ENCODE results near the gene NUMB.

The NUMB gene

DNA sequence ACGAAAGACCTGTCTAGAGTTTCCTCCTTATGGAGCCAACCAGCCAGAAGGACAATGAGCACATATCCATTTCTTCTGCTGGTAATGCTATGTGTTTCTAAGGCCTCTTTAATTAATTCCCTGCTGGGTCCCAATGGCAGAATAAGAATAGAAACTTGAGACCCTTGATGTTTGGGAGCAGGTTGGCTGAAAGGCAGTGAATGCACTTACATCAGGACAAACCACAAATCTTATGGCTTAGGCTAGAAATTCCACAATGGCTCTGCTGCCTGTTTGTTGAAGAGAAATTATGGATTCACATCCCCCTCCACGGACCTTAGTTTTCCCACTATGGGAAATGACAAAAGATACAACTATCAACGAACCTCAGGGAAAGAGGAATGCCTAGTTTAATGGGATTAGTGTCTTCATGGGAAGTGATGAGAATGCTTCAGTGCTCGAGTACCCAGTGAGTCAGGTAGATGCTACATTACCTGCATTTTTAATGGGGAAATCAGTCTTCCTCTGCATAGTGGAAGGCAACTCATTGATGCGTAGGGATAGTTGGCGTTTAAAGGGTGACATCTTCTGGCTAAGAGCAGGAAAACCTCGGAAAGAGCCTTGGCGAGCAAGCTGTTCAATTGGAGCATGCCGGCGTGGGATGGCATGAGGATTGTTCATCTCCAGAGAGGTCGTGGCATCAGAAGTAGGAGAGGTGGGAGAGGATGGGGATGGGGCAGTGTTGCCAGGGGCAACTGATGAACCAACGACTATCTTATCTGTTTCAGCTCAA is 174.6 kb downstream of the NUMB start:
- peak; percentile 56 for DNase-seq
- in situ Hi-C loops (cut with HindIII; ENCODE audit: low pct_ligation_motif_present, low pct_unique_long_range_greater_than_20kb, low sequenced_read_pairs), result loop anchor here (25.0 kb wide), 1 partner anchor 179 kb away; the partner anchor contains the start of gene NUMB

- in situ Hi-C loops (cut with HindIII; ENCODE audit: low pct_ligation_motif_present, low pct_unique_long_range_greater_than_20kb, low sequenced_read_pairs), result loop anchor here (25.0 kb wide), 1 partner anchor 181 kb away; the partner anchor contains the start of gene NUMB
- DNase-seq, result no peak
These were observed 177.4 kb downstream of the NUMB start for GRCh38 chr14:73280903-73281302.

DNA sequence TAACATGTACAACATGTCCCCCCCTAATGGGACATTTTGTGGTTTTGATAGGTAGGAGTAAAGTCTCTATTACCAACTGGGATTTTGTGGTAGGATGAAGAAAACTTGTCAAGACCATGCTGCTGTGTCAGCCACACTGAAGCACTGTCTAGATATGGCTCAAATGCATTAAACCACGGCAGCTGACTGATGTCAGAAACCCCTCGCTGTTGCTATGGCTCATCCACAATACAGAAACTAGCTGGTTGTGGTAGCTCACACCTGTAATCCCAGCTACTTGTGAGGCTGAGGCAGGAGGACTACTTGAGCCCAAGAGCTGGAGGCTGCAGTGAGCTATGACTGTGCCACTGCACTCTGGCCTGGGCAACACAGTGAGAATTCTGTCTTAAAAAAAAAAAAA is 181.0 kb downstream of the NUMB start:
- in situ Hi-C loops (cut with HindIII; ENCODE audit: low pct_ligation_motif_present, low pct_unique_long_range_greater_than_20kb, low sequenced_read_pairs), result loop anchor here (25.0 kb wide), 1 partner anchor 185 kb away; the partner anchor contains the start of gene NUMB

DNA sequence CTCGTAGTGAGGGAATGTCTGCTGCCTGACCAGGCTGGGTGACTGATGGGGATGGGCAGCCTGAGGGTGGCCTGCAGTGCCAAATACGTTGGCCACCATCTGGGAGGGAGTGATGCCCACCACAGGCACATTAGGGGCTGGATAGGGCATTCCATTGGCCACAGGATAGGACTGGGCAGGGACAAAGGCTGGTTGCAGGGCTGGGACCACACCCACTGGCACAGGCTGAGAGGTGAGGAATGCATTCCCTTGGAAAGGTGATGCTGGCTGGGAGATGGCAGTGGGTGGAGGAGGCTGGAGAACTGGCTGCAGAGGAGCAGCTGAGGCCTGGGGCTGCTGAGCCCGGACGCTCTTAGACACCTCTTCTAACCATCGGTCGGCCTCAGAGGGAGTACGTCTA is 181.5 kb downstream of the NUMB start:
- no peak for DNase-seq
- in situ Hi-C loops (cut with HindIII; ENCODE audit: low pct_ligation_motif_present, low pct_unique_long_range_greater_than_20kb, low sequenced_read_pairs), result loop anchor here (25.0 kb wide), 1 partner anchor 185 kb away; the partner anchor contains the start of gene NUMB

More for the DNA sequence above, 181.0 kb downstream of the NUMB start:
- DNase-seq, result no peak

- in situ Hi-C loops (cut with HindIII; ENCODE audit: low pct_ligation_motif_present, low pct_unique_long_range_greater_than_20kb, low sequenced_read_pairs), result no loop called here
- no peak for DNase-seq
These were observed 184.5 kb downstream of the NUMB start for GRCh38 chr14:73273799-73274198.

GRCh38 chr14:73272393-73272792 is 186.0 kb downstream of the NUMB start:
- no peak for DNase-seq
- in situ Hi-C loops (cut with HindIII; ENCODE audit: low pct_ligation_motif_present, low pct_unique_long_range_greater_than_20kb, low sequenced_read_pairs), result no loop called here

DNA sequence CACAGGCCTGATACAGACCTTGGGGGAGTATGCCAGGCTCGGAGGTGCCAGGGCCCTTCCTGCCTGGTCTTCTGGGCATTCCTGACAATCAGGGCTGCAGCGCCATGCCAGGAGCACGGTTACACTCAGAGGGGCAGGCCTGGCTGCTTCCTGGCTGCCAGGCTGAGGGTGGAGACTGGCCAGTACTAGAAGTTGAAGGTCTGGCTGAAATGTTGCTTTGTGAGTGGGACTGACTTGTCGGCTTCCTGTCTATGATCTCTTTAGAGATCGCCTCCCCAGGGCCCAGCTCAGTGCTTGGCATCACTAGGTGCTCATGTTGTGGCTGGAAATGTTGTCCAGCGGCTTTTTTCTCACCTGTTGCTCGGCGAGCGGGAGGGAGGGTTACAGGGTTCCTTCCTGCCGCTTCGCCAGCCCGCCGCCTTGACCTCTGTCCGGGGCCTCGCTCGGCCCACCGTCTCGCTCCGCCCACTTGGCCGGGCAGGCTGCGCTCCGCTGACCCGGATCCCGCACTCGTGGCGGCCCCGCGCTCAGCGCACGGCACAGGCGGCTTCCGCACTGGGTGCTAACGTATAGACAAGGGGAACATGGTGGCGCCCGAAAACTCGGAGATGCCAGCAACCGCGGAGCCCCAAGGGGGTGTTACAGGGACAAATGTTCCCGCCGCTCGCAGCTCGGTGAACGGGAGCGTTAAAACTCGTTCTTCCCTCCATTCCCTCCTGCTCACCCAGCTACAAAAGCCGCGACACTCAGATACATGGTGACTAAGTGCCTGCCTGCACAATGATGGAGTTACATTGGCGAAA is 188.4 kb downstream of the NUMB start:
- in situ Hi-C loops (cut with HindIII; ENCODE audit: low pct_ligation_motif_present, low pct_unique_long_range_greater_than_20kb, low sequenced_read_pairs), result no loop called here
- peak; percentile 74 for DNase-seq

GRCh38 chr14:73267474-73267873 is 190.9 kb downstream of the NUMB start:
- DNase-seq, result no peak
- in situ Hi-C loops (cut with HindIII; ENCODE audit: low pct_ligation_motif_present, low pct_unique_long_range_greater_than_20kb, low sequenced_read_pairs), result no loop called here

GRCh38 chr14:73266317-73266716 is 192.0 kb downstream of the NUMB start:
- in situ Hi-C loops (cut with HindIII; ENCODE audit: low pct_ligation_motif_present, low pct_unique_long_range_greater_than_20kb, low sequenced_read_pairs), result no loop called here
- DNase-seq, result no peak

GRCh38 chr14:73265721-73266046 is 192.7 kb downstream of the NUMB start:
- DNase-seq, result no peak
- in situ Hi-C loops (cut with HindIII; ENCODE audit: low pct_ligation_motif_present, low pct_unique_long_range_greater_than_20kb, low sequenced_read_pairs), result no loop called here

DNA sequence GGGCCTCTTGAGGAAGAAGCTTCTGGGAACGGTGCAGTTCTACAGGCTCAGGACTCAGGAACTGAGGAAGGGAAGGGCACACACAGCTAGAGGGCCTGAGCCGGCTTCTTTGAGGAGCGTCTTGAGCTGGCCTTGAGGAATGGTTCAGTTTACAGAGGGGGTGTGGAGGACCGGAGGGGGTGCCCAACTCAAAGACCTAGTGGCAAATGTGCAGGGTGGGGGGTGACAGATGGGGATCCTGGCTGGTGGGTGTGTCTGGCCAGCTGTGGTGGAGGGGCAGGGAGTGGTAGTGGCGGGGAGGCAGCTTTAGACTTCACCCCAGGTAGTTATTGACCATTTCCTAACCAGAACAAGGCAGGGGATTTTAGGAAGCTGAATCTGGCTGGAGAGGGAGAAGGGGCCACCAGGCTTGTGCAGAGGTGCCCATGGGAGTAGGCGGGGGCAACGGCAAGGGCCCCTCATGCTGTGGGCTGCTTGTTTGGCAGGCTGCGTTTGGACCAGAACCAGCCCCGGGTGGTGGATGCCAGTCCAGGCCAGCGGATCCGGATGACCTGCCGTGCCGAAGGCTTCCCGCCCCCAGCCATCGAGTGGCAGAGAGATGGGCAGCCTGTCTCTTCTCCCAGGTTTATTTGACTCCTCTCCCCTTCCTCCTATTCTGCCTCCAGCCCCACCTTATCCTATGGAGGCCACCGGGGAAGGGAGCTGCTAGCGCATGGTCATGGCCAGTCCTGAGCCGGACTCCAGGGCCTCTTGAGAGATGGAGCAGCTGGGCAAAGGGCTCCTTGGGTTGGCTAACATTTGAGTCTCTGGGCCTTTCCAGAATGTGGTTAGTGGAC is 193.2 kb downstream of the NUMB start:
- DNase-seq, result no peak
- in situ Hi-C loops (cut with HindIII; ENCODE audit: low pct_ligation_motif_present, low pct_unique_long_range_greater_than_20kb, low sequenced_read_pairs), result no loop called here

DNA sequence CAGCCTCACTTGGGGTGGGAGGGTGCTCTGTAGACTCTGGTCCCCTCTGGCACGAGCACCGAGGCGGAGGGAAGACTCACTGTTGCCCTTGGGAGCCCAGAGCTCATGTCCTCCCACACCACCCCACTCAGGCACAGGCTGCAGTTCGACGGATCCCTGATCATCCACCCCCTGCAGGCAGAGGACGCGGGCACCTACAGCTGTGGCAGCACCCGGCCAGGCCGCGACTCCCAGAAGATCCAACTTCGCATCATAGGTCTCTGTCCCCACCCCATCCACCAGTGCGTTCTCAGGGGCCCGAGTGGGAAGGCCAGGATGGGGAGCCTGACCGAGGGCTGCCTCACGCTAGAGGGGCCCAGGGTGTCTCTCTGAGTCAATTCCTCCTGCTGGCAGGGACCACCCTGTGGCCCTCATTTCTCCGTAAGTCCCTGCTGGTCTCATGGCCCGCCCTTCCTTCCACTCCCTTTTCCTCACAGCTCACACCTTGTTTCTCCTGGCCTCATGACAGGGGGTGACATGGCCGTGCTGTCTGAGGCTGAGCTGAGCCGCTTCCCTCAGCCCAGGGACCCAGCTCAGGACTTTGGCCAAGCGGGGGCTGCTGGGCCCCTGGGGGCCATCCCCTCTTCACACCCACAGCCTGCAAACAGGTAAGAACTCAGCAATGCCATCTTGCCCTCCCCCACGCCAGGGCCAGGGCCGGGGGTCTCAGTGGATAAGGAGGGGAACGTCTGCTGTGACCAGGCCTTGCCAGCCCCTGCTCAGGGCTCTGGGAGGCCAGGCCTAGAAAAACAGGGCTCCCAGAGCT is 194.1 kb downstream of the NUMB start:
- in situ Hi-C loops (cut with HindIII; ENCODE audit: low pct_ligation_motif_present, low pct_unique_long_range_greater_than_20kb, low sequenced_read_pairs), result no loop called here
- no peak for DNase-seq

DNA sequence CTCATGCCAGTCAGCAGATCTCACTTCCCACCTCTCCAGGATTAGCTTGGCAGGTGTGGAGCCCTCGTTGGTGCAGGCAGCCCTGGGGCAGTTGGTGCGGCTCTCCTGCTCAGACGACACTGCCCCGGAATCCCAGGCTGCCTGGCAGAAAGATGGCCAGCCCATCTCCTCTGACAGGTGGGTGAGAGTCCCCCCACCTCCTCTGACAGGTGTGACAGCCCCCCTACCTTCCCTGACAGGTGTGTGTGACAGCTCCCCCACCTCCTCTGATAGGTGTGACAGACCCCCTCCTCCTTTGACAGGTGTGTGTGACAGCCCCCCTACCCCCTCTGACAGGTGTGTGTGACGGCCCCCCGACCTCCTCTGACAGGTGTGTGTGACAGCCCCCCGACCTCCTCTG is 194.7 kb downstream of the NUMB start:
- no peak for DNase-seq
- in situ Hi-C loops (cut with HindIII; ENCODE audit: low pct_ligation_motif_present, low pct_unique_long_range_greater_than_20kb, low sequenced_read_pairs), result no loop called here

GRCh38 chr14:73262427-73263183 is 195.7 kb downstream of the NUMB start:
- in situ Hi-C loops (cut with HindIII; ENCODE audit: low pct_ligation_motif_present, low pct_unique_long_range_greater_than_20kb, low sequenced_read_pairs), result no loop called here
- DNase-seq, result no peak

DNA sequence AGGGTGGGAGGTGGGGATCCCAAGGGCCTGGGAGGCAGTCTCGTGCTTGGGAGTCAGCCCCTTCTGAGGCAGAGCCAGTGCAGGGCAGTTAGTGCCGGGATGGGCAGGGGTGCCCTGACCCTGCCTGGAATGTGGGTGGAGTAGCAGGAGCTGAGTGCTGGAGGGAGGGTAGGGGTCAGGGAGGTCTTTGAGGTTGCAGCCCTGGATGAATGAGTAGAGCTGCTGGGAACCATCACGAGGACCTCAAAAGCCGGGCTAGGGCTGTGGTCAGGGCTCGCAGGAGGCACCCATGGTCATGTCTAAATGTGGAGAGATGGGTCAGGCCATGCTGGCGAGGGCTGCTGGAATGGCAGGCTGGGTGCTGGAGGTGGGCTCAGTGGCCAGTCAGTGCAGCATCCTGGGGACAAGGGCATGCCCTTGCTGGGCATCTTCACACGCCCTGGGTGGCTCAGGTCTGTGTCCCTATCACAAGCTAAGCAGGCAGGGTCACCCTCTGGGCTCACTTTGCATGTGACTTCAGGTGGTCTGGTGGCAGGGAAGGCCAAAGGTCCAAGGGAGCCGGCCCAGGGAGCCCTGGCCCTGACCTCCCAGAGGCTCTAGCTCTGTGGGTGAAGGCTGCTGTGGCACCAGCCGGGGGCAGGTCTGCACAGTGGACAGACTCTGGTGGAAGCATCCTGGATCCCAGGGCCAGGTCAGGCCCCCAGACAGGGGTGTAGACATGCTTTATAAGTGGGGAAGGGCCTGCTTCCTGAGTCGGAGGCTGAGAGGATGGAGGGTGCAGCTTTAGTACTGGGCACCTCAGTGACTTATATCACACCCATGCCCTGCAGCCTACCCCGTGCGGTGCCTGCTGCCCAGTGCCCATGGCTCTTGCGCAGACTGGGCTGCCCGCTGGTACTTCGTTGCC is 196.6 kb downstream of the NUMB start:
- in situ Hi-C loops (cut with HindIII; ENCODE audit: low pct_ligation_motif_present, low pct_unique_long_range_greater_than_20kb, low sequenced_read_pairs), result no loop called here
- DNase-seq, result no peak

GRCh38 chr14:73261075-73261474 is 197.3 kb downstream of the NUMB start:
- in situ Hi-C loops (cut with HindIII; ENCODE audit: low pct_ligation_motif_present, low pct_unique_long_range_greater_than_20kb, low sequenced_read_pairs), result no loop called here
- no peak for DNase-seq

GRCh38 chr14:73260574-73260973 is 197.8 kb downstream of the NUMB start:
- no peak for DNase-seq

More at GRCh38 chr14:73260574-73260973, 197.8 kb downstream of the NUMB start:
- in situ Hi-C loops (cut with HindIII; ENCODE audit: low pct_ligation_motif_present, low pct_unique_long_range_greater_than_20kb, low sequenced_read_pairs), result no loop called here
